Thymus (tissue), 11 donors: ENCODE data around the gene RAB20. TPM values are rescaled to one million over a fixed set of nuclear protein-coding genes. Genes with fewer than 3 reads are reported as not detected.

Experiments
- DNase-seq, 9 donors: peaks; one replicate each; pipeline ENCODE4 v3.0.0-alpha.2; 2013; ENCODE audit warnings: low spot score in 9 of 9, low read depth in 6 of 9, missing footprints in 1 of 9
- H3K27ac ChIP-seq, 2 donors: one replicate each; pipeline ENCODE4 v1.5.1; 2013; ENCODE audit warnings: control low read depth in 1 of 2, low read depth in 1 of 2, low read length in 1 of 2, mild to moderate bottlenecking in 1 of 2, moderate library complexity in 1 of 2
- H3K27me3 ChIP-seq, 2 donors: one replicate each; pipeline ENCODE4 v1.5.1; 2013; ENCODE audit warnings: low read length in 1 of 2; ENCODE audit not compliant: control insufficient read depth in 2 of 2, insufficient read depth in 1 of 2
- H3K36me3 ChIP-seq, 2 donors: one replicate each; pipeline ENCODE4 v1.5.1; 2013; ENCODE audit warnings: low read length in 1 of 2, mild to moderate bottlenecking in 1 of 2, moderate library complexity in 1 of 2; ENCODE audit not compliant: control insufficient read depth in 2 of 2, insufficient read depth in 2 of 2
- H3K4me1 ChIP-seq, 2 donors: one replicate each; pipeline ENCODE4 v1.5.1; 2013; ENCODE audit warnings: low read length in 2 of 2; ENCODE audit not compliant: control insufficient read depth in 2 of 2, insufficient read depth in 2 of 2
- H3K4me3 ChIP-seq, 2 donors: one replicate each; pipeline ENCODE4 v1.5.1; 2013; ENCODE audit warnings: low read length in 2 of 2, control low read depth in 1 of 2, mild to moderate bottlenecking in 1 of 2
- H3K9me3 ChIP-seq, 2 donors: one replicate each; pipeline ENCODE4 v1.5.1; 2013; ENCODE audit warnings: low read length in 1 of 2, mild to moderate bottlenecking in 1 of 2; ENCODE audit not compliant: control insufficient read depth in 2 of 2, insufficient read depth in 1 of 2
- WGBS: extraction: QIAGEN DNeasy Blood & Tissue Kit; methylation state at CpG from one replicate; pipeline ENCODE4 v1.1.7; 2013; 5-methylcytosine and 5-hydroxymethylcytosine counted together
- polyA plus RNA-seq: library from polyadenylated mRNA; stranded (reverse); fragments of 200-250 nt; gene quantifications from one replicate; pipeline ENCODE4 v1.2.3, GENCODE V29; 2013
- total RNA-seq: library from RNA; stranded (reverse); fragments of 120-200 nt; gene quantifications from one replicate; pipeline ENCODE4 v1.2.4, GENCODE V29; 2013
- donor health status: healthy.

The RAB20 gene
- total and polyA plus RNA-seq, 2 donors = 4.8 to 18.5 TPM

GRCh38 chr13:110593430-110594130 lies 32.1 kb upstream of the RAB20 start:
- Histone ChIP-seq H3K27ac (no peak overlapping the region), H3K27me3 (peaks cover 0 to 7% of the 10 kb centered on the region in 2 donors), H3K4me3 (no peak overlapping the region), H3K9me3 (no peaks in the 10 kb centered on the region), H3K4me1 (no peaks in the 10 kb centered on the region), H3K36me3 (no peaks in the 10 kb centered on the region)
- DNase-seq = peak in 4 of 9 donors; percentile 6 to 55 (median 24)
- 55% methylated on average over 6 of the region's 6 CpGs for WGBS

- 91% methylated on average over 2 of the region's 2 CpGs for WGBS
- Histone ChIP-seq H3K36me3 (no peaks in the 10 kb centered on the region), H3K4me3 (no peak overlapping the region), H3K27me3 (peaks cover 0 to 7% of the 10 kb centered on the region in 2 donors), H3K4me1 (no peaks in the 10 kb centered on the region), H3K9me3 (no peaks in the 10 kb centered on the region), H3K27ac (no peak overlapping the region)
- no peak for DNase-seq
Observed at GRCh38 chr13:110592665-110593064, 31.1 kb upstream of the RAB20 start.

DNA sequence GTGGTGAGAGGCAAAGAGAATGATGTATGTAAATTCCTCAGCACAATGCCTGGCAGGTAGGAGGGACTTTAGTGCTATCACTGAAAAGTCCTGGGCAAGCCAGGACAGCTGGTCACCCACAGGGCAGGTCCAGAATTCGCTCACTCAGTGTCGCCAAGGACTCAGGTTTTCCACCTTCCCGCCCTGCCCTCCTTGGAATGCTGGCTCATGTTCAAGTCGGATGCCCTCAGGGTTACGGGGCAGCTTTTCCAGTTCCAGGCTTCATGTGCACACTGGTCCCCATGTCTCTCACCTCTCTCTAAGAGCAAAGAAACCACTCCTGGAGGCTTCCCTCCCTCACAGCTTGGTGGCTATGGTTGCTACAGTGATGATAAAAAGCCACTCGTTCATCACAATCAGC lies 29.1 kb upstream of the RAB20 start:
- Histone ChIP-seq H3K9me3 (no peaks in the 10 kb centered on the region), H3K27ac (no peak overlapping the region), H3K36me3 (no peaks in the 10 kb centered on the region), H3K4me1 (no peaks in the 10 kb centered on the region), H3K4me3 (no peak overlapping the region), H3K27me3 (peaks cover 0 to 5% of the 10 kb centered on the region in 2 donors)
- WGBS = 93% methylated on average over 6 of the region's 6 CpGs
- DNase-seq = no peak

DNA sequence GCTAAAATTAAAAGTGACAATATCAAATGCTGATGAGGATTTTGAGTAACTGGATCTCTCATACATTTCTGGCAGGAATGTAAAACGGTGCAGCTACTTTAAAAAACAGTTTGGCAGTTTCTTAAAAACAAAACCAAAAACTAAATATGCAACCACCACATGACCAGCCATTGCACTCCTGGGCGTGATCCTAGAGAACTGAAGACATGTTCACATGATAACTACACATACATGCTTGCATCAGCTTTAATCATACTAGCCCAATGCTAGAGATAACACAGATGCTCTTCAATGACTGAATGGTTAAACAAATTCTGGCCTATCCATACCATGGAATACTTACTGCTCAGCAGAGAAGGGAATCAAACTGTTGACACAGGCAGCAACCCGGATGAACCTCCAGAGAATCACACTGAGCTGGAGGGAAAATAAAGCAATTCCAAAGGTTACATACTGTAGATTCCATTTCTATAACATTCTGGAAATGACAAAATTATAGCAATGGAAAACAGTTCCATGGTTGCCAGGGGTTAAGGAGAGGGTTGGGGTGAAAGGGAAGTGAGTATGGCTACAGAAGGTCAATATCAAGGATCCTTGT lies 28.4 kb upstream of the RAB20 start:
- Histone ChIP-seq H3K27ac (no peak overlapping the region), H3K27me3 (peaks cover 0 to 5% of the 10 kb centered on the region in 2 donors), H3K9me3 (no peaks in the 10 kb centered on the region), H3K4me1 (no peaks in the 10 kb centered on the region), H3K4me3 (no peak overlapping the region), H3K36me3 (no peaks in the 10 kb centered on the region)
- no peak for DNase-seq
- WGBS = 84% methylated on average over 3 of the region's 3 CpGs

- DNase-seq = no peak
- Histone ChIP-seq H3K36me3 (no peaks in the 10 kb centered on the region), H3K27ac (no peak overlapping the region), H3K4me1 (no peaks in the 10 kb centered on the region), H3K9me3 (no peaks in the 10 kb centered on the region), H3K4me3 (no peak overlapping the region), H3K27me3 (no peaks in the 10 kb centered on the region)
- 94% methylated on average over 13 of the region's 13 CpGs for WGBS
Observed at GRCh38 chr13:110583178-110583865, 21.8 kb upstream of the RAB20 start.

- Histone ChIP-seq H3K27ac (no peak overlapping the region), H3K4me1 (no peaks in the 10 kb centered on the region), H3K9me3 (no peaks in the 10 kb centered on the region), H3K4me3 (no peak overlapping the region), H3K27me3 (no peaks in the 10 kb centered on the region), H3K36me3 (no peaks in the 10 kb centered on the region)
- DNase-seq = no peak
- WGBS = 96% methylated on average over 13 of the region's 13 CpGs
Observed at GRCh38 chr13:110582421-110582954, 21.0 kb upstream of the RAB20 start.

GRCh38 chr13:110581506-110582185 lies 20.1 kb upstream of the RAB20 start:
- H3K27me3 ChIP-seq = no peaks in the 10 kb centered on the region
- DNase-seq = no peak
- no peaks in the 10 kb centered on the region for H3K36me3 ChIP-seq
- H3K9me3 ChIP-seq = no peaks in the 10 kb centered on the region
- no peaks in the 10 kb centered on the region for H3K4me1 ChIP-seq
- no peak overlapping the region for H3K27ac ChIP-seq
- H3K4me3 ChIP-seq = no peak overlapping the region
- 87% methylated on average over 14 of the region's 14 CpGs for WGBS

GRCh38 chr13:110580800-110581199 lies 19.3 kb upstream of the RAB20 start:
- Histone ChIP-seq H3K4me1 (no peaks in the 10 kb centered on the region), H3K4me3 (no peak overlapping the region), H3K9me3 (no peaks in the 10 kb centered on the region), H3K27ac (no peak overlapping the region), H3K36me3 (no peaks in the 10 kb centered on the region), H3K27me3 (peaks cover 0 to 6% of the 10 kb centered on the region in 2 donors)
- 71% methylated on average over 2 of the region's 2 CpGs for WGBS
- no peak for DNase-seq
